GM10266 (cell line): Measurements from ENCODE around the gene FASTKD2.

ENCODE experiments used
- DNase-seq: peaks from one replicate; pipeline ENCODE4 v3.0.0; 2012; ENCODE audit errors: extremely low spot score
- CTCF ChIP-seq: IDR thresholded peaks from 2 replicates; pipeline ENCODE4 v1.5.1; 2012; ENCODE audit warnings: mild to moderate bottlenecking, low read depth; ENCODE audit not compliant: control insufficient read depth, insufficient read depth; ENCODE audit errors: missing control alignments

FASTKD2 gene

DNA sequence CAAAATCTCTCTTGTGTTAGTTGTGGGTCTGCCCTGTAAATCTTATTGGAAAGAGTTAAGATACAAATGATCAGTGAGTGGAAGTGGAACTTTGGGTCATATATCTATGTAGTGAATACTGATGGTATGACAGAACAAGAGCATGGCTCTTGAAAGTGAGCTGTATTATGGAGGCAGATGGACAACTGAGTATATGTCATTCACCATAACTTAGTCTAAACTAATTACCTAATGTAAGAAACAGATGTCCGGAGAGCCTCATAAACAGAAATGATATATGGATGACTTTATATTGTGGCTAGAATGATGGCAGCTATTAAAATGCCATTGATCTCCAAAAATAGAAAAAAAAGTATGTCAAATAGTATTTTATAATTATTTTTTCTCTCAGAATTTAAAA, 72.4 kb downstream of the FASTKD2 start:
- TF ChIP-seq CTCF = no peak
- DNase-seq = no peak

DNA sequence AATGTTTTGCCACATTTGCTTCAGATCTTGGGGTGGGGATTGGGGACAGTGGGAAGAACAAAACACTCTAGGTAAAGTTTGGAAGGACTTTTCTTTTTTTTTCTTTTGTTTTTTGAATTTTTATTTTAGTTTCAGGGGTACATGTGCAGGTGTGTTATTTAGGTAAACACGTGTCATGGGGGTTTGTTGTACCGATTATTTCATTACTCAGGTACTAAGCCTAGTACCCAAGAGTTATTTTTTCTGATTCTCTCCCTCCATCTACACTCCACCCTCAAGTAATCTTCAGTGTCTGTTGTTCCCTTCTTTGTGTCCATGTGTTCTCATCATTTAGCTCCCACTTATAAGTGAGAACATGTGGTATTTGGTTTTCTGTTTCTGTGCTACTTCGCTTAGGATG, 73.3 kb downstream of the FASTKD2 start:
- DNase-seq = no peak
- no peak for TF ChIP-seq CTCF

- TF ChIP-seq CTCF = no peak
- DNase-seq = no peak
Observed at GRCh38 chr2:206840999-206841398, 75.6 kb downstream of the FASTKD2 start.
